ENCODE results near the gene FAM124A. TPM values are rescaled to one million over a fixed set of nuclear protein-coding genes. Genes with fewer than 3 reads are reported as not detected.

Gene FAM124A
- total and polyA plus RNA-seq, 2 of the 8 experiments (the other 6 are each of a cell fraction or from before 2014, with no cell fraction given) = 40.7 to 49.9 TPM

DNA sequence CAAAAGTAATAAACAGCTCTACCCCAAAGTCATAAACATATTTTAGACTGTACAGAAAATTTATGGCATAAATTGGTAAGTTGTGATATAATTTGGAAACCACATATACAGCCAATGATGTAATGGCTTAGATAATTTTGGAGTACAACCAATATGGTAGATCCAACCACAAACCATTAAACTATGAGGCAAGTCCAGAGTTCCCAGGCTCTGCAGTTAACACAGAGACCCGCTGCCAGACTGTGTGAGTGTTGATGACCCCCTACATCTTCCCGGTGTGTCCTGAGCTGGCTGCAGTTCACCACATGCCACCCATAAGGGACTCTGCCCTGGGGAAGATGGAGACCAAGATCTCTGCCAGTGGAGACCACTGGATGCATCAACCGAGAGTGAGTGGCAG lies 107.4 kb downstream of the FAM124A start:
- no peak overlapping the region for H2BK15ac ChIP-seq (ENCODE audit: low read length)
- no peak overlapping the region for H2AK5ac ChIP-seq (ENCODE audit: low read depth, low read length)
- H3K23ac ChIP-seq (ENCODE audit: insufficient read length) = no peak overlapping the region
- TF ChIP-seq FOSL1 (IDR thresholded peaks at IDR 0.05; ENCODE audit: insufficient read depth, low read depth, low read length) (no peak), NANOG (IDR thresholded peaks at IDR 0.05; ENCODE audit: insufficient read depth, low read depth, low read length, poor library complexity, severe bottlenecking) (no peak), NRF1 (IDR thresholded peaks at IDR 0.05; ENCODE audit: low read depth, low read length) (no peak), KDM5A (IDR thresholded peaks at IDR 0.05; ENCODE audit: low read length) (no peak), TCF12 (IDR thresholded peaks at IDR 0.05; ENCODE audit: low read depth, low read length) (no peak), EZH2 (IDR thresholded peaks at IDR 0.05; ENCODE audit: low read depth, low read length, severe bottlenecking) (no peak), SP4 (IDR thresholded peaks at IDR 0.05; ENCODE audit: low read length) (no peak), EGR1 (IDR thresholded peaks at IDR 0.05; ENCODE audit: borderline replicate concordance, low read depth, low read length) (no peak)
- TF ChIP-seq, protein P1, sequence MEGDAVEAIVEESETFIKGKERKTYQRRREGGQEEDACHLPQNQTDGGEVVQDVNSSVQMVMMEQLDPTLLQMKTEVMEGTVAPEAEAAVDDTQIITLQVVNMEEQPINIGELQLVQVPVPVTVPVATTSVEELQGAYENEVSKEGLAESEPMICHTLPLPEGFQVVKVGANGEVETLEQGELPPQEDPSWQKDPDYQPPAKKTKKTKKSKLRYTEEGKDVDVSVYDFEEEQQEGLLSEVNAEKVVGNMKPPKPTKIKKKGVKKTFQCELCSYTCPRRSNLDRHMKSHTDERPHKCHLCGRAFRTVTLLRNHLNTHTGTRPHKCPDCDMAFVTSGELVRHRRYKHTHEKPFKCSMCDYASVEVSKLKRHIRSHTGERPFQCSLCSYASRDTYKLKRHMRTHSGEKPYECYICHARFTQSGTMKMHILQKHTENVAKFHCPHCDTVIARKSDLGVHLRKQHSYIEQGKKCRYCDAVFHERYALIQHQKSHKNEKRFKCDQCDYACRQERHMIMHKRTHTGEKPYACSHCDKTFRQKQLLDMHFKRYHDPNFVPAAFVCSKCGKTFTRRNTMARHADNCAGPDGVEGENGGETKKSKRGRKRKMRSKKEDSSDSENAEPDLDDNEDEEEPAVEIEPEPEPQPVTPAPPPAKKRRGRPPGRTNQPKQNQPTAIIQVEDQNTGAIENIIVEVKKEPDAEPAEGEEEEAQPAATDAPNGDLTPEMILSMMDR (IDR thresholded peaks at IDR 0.05; ENCODE audit: control extremely low read depth in 1 of 3, insufficient read depth in 1 of 3, low read depth in 1 of 3, low read length in 3 of 3) = no peak
- no peaks in the 10 kb centered on the region for H3K9me3 ChIP-seq (ENCODE audit: insufficient read depth in 2 of 2, low read depth in 1 of 2, low read length in 1 of 2)
- WGBS, 2 experiments (ENCODE audit: extremely low coverage in 1 of 2, insufficient coverage in 1 of 2, insufficient read length in 1 of 2, insufficient replicate concordance in 2 of 2, low coverage in 1 of 2, low lambda C conversion rate in 2 of 2, missing lambda C conversion rate in 1 of 2) = 88% methylated on average over 3 of the region's 3 CpGs; no CpG with 5 or more reads in 1 of the 2 experiments
- no peaks in the 10 kb centered on the region; a peak in 1 of 7 replicates for H3K27me3 ChIP-seq (replicated peaks in 1 of 4; ENCODE audit: control insufficient read depth in 3 of 4, extremely low read depth in 1 of 4, insufficient read depth in 3 of 4, low read length in 3 of 4)
- DNase-seq (ENCODE audit: low read depth in 1 of 2, low spot score in 2 of 2) = no peak
- H3K4me1 ChIP-seq (replicated peaks in 1 of 4; ENCODE audit: control insufficient read depth in 3 of 4, insufficient read depth in 4 of 4, low read length in 3 of 4) = peaks cover 4 to 15% (median 13%) of the 10 kb centered on the region in 4 experiments; a peak in 6 of 7 replicates
- H4K8ac ChIP-seq (ENCODE audit: extremely low read depth, insufficient read depth, low read length) = no peak overlapping the region
- no peak overlapping the region for H3K18ac ChIP-seq (ENCODE audit: extremely low read depth, low read length)
- no peak overlapping the region for H3K56ac ChIP-seq (replicated peaks; ENCODE audit: insufficient read length, low read depth, low read length)
- no peak overlapping the region for H3K27ac ChIP-seq (ENCODE audit: low read depth, low read length)
- H3K36me3 ChIP-seq (ENCODE audit: control insufficient read depth in 2 of 4, insufficient read depth in 4 of 4, low read length in 3 of 4) = no peaks in the 10 kb centered on the region
- H2AFZ ChIP-seq (ENCODE audit: low read length) = no peak overlapping the region
- H3K79me1 ChIP-seq (ENCODE audit: low read depth, low read length) = no peaks in the 10 kb centered on the region
- H2BK12ac ChIP-seq (ENCODE audit: low read depth, low read length) = peak overlapping the region; percentile 53; the same call in 1 of the 2 replicates
- no peak overlapping the region for H3K14ac ChIP-seq (ENCODE audit: insufficient read length)
- no peak overlapping the region for H2BK5ac ChIP-seq (ENCODE audit: low read depth, low read length)
- ChIA-PET CTCF (ENCODE audit: partially characterized antibody) (interaction anchor here (1.3 to 2.7 kb wide), 5 partner anchors 11 to 153 kb away, joined by 3 to 16 read pairs (median 3); no protein-coding TSS in a partner anchor), POLR2A (ENCODE audit: partially characterized antibody) (interaction anchor here (1.3 to 1.6 kb wide), 2 partner anchors 43 to 124 kb away, joined by 3 read pairs; no protein-coding TSS in a partner anchor)
- no peak overlapping the region for H3K4me3 ChIP-seq (ENCODE audit: extremely low read depth in 1 of 4, insufficient read depth in 2 of 4, low read depth in 3 of 4, low read length in 4 of 4)
- no peak overlapping the region for H4K5ac ChIP-seq (ENCODE audit: insufficient read length, low read depth, low read length)
- no peak overlapping the region for H3K9ac ChIP-seq (replicated peaks in 1 of 4; ENCODE audit: extremely low read depth in 1 of 4, low read depth in 3 of 4, low read length in 3 of 4)
- H2BK120ac ChIP-seq (replicated peaks; ENCODE audit: low read depth, low read length) = no peak overlapping the region
- no peak for FAIRE-seq
- H3K4ac ChIP-seq (replicated peaks; ENCODE audit: insufficient read length, low read depth, low read length) = no peak overlapping the region
- H2BK20ac ChIP-seq (ENCODE audit: low read length) = no peak overlapping the region
- no peaks in the 10 kb centered on the region for H4K20me1 ChIP-seq (replicated peaks in 1 of 2; ENCODE audit: control insufficient read depth in 1 of 2, insufficient read depth in 2 of 2, low read length in 2 of 2)
- H3K79me2 ChIP-seq (ENCODE audit: control insufficient read depth in 1 of 2, insufficient read depth in 2 of 2, low read length in 2 of 2) = no peaks in the 10 kb centered on the region
- peak overlapping the region; percentile 44 for H4K91ac ChIP-seq (replicated peaks; ENCODE audit: insufficient read length, low read length)
- no peaks in the 10 kb centered on the region; the same call in 1 of the 2 replicates for H3K23me2 ChIP-seq (ENCODE audit: low read depth, low read length)
- no peak overlapping the region for H3K4me2 ChIP-seq (ENCODE audit: insufficient read depth in 1 of 2, low read depth in 2 of 2, low read length in 2 of 2)

All from H1 (cell line).